Stimulated activated CD4-positive, alpha-beta T cell treated with anti-CD3 and anti-CD28 coated beads, TNF-alpha, amount 100 ng/mL, for 24 hours (primary cell): Measurements from ENCODE around the gene IGF1R.

Experiments
- DNase-seq, 3 experiments: peaks; one replicate each; pipeline ENCODE4 v3.0.0-alpha.2; 2020; ENCODE audit warnings: low read depth in 3 of 3

The IGF1R gene

DNA sequence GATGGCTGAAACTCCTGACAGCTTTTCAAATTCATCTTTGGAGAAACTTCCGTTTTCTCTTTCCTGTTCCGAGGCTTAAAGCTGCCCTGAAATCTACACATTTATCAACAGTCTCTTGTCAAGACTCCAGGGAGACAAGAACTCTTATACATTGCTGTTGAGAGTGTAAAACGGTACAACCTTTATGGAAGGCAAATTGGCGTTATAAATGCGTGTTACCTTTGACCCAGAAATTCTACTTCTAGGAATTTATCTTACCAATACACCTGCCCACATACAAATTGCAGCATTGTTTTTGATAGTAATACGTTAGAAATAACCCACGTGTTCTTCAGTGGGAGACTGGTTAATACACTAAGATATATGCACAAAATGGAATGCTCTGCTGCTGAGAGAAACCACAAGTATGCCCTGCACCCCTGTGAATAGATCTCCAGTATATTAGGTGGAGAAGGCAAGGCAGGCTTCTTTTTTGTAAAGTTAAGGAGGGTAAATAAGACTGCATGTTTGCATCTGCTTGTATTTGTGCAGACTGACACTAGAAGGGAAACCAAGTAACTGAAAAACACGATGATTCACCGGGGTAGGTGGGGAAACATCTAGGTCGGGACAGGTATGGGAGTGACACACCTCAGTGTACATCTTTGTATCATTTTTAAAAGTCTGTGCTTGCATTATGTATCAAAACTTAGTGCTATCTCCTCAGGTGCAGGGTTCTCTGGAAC lies 97.5 kb downstream of the IGF1R start:
- DNase-seq, result no peak

DNA sequence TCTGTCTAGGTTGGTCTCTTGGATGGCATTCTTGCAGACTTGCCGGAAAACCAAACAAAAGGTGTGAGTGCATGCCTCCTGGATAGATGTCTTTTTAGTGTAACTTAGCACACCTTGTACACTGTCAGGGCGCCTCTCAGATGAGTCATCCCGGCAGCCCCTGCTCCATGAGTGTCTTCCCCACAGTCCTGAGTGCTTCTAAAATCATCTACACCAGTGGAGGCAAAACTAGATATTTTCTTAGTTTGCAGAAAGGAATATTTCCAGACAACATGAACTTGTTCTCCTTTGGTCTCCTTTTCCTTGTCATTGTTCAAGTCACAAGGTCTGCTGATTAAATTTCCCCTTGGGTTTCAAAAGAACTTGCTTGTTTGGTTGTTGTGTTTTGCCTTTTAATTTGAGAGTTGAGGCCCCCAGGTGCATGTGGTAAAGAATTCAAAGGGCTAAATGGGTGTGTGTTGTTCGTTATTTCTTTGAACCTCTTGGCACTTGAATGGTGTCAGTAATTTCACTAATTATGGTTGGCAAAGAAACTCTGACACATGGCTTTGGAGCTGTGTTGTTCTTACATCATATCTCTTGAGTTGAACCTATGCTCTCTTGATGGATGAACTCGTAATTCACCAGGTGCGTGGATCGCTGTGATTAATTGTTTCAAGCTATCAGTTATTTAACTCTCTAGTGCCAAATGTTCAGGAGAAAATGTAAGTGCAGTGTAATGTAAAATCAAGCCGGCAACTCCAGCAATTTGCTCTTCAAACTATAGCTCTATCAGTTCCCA lies 98.2 kb downstream of the IGF1R start:
- no peak for DNase-seq

DNA sequence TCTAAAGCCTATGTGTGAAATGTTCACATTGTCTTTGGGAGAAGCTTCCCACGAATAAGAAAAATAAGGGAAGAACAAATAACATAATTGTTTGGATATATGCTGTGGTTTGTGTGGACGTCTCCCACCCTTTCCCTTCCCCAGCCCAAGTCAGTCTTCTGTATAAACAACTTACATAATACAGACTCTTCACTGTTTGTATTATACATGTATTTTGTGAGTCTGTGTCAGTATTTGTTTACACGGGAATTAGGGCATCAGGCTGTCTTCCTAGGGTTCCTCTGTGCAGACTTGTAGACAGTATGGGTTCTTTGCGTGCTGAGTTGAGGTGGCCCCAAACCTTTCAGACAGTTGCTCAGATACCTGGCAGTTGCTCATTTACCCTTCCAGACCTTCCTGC lies 103.4 kb downstream of the IGF1R start:
- no peak for DNase-seq

DNA sequence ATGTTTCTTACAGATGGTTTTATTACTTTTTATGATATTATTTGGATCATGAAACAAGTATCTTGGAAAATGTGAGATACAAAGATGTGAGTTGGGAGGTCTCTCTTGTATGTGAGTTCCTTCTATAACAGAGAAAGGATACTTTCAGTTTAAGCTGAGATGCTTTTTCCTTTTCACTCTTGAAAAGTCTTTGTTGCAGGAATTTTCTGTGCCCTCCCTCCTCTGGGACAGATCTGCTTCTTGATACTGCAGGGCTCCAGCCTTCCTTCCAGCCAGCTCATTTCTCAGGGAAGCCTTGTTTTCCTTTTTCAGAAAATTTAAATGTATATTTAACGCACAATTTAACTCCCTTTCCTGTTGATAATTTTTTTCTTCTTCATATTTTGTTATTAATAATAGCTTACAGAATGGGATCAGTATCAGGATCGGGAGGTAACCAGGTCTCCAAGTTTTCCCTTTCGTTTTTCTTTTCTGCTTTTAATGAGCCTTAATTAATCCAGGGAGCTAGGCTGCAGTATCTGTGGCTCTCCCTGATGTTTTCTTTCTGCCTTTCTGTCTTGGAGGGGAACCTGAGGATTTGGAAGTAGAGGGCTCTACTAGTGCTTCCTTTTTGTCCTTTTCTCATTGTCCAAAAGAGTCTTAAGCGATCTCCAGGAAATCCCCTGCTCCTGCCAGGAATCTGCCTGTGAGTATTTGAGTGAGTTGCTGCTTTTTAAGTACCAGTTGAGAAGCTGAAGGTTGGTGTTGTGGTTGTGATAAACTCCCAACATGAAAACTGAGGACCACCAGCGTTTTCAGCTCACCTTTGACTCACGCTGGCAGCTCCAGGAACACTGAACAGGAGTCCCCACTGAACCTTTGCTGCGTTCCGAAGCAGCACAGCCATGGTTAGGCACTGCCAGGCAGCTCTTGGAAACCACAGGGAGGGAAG lies 105.7 kb downstream of the IGF1R start:
- no peak for DNase-seq

DNA sequence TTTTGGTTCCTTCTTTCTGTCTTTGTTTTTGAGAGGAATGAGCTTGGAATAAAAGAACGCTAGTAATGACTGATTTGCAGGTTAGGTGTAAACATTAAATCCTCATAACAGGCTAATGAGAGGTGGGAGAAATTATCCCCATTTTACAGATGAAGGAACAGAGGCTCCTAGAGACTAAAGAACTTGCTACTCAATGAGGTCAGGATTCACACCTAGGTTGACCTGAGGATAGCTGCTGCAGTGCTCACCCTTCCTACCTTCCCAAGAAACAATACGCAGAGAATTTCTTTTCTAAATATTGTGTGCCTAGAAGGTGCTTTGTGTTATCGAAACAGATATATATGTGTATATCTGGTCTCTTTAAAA lies 106.3 kb downstream of the IGF1R start:
- DNase-seq, result no peak

DNA sequence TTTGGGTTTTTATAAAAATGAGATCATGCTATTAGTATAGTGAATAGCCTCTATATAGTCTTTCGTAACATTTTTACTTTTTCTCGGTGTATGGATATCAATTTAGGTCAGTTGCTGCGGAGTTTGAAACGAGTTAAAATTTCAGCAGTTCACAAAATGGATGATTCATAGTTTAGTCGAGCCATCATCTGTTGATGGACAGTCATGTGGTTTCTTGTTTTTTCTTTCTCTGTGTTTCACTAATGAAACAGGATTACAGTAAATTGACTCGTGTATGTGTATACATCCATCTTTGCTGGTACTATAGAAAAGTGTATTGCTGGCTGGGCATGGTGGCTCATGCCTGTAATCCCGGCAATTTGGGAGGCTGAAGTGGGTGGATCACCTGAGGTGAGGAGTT lies 106.8 kb downstream of the IGF1R start:
- no peak for DNase-seq

DNA sequence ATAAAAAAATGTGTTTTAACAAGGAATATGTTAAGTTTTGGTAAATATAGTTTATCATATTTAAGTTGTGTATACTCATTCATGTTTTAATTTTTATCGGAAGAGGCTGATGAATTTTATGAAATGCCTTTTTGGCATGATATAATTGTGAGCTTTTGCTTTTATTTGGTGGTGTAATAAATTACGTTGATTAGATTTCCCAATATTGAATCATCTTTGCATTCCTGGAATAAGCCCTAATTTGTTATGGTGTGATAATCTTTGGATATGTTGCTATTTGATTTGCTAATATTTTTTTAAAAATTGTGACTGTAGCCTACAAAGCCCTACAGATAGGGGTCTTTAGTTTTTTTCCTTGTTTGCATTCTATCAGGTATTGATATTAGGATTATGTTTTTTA lies 107.4 kb downstream of the IGF1R start:
- no peak for DNase-seq

DNA sequence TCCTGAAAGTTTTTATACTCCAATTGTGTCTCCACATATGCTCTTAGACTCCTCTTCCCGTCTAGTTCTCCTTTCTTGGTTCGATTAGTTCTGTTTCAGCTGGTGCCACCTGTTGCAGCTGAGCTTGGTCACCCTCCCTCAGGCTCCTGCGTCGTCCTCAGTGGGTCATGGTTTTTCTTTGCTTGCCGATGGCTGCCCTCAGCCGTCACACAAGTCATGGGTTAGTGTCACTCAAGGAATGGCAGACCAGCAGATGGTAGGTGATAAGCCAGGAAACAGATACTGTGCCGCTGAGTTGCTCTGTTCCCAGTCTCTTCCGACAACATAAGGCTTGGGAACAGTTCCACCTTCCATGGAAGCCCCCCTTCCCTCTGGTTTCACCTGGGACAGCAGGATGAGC lies 109.9 kb downstream of the IGF1R start:
- no peak for DNase-seq

DNA sequence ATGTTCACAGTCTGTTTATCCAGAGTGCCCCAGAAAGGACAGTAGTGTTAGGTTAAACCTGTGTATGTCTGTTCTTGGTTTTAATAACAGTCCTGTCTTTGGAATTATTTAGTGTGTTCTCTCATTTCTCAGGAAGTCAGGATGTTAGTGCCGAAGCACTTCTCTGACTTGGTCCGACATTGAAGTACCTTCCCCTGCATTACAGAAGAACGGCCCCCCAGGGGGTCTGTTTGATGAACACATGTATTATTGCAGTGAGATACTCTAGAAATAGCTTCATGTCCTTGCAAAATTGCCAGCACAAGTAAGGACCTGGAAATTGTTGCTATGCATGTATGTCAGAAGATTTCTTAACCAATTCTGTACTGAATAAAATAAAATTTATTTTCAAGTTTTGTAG lies 110.9 kb downstream of the IGF1R start:
- no peak for DNase-seq

DNA sequence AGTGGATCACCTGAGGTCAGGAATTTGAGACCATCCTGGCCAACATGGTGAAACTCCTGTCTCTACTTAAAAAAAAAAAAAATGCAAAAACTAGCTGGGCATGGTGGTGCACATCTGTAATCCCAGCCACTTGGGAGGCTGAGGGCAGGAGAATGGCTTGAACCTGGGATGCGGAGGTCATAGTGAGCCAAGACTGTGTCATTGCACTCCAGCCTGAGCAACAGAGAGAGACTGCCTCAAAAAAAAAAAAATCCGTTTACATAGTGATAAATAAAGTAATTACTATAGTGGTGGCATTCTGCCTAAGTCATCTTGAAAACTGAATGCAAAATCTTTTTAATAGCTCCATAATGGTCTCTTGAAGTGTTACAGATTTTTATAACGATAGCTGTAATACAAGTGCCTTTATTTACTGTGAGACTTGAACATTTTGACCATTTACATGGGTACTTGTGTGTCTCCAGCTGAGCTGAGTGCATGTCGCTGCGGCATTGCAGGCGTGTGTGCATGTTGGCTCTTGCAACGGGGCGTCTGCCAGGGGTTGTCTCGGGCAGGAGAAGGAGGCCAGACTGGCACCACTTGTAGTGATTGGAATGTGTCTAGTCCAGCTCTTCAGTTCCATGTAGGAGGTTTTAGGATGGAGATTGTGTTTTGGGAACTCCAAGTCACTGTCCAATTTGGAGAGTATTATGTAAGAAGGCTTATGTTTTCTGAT lies 111.9 kb downstream of the IGF1R start:
- no peak for DNase-seq

DNA sequence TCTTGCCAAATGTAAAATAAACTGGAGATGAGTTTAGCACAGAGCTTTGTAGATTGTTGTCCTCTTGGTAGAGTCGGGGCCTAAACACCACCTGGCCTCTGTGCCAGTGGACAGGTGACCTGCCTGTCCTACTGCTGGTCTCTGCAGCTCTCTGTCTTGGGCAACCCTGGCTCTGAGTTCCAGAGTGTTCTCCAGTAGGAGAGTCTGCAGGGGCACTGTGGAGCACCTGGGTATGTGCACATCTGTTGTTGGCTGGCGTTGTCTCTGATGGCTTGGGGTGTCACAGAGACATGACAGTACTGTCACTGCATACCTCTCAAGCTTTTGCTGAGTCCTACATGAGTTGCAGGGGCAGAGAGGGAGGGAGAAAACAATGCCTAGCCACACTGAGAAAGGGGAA lies 112.6 kb downstream of the IGF1R start:
- no peak for DNase-seq

DNA sequence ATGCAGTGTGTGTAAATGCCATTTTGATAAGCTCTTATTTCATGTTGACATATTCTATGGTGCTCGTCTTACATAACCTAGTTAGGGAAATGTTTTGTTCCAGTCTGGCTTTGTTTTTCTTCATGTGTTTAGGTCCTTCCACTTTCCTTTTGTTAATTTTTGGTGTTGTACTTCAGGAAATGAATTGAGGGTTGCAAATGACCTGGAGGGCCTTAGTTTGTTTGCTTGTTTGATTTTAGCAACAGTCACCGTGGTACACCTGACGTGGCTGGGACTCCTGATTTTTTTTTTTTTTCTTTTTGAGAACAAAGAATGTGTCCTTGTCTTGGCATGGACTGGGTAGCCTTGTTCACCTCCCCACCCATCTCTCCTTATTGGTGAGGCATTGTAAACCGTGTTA lies 114.8 kb downstream of the IGF1R start:
- no peak for DNase-seq

DNA sequence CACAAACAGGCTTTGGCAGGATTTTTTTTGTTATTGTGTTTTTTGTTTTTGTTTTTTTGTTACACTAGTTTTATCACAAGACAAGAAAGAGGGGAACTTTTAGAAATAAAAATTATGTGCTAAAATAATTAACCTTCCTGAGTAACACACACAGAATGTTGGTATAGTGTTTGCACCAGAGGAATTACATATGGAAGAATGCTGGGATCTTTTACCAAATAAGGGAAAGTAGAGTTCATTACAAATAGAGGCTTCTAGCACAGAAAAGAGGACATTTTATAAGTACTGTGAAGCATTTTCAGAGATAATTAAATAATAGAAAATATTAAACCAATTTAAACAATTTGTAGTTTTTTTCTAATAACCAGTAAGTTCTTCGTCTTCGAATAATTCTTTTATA lies 116.0 kb downstream of the IGF1R start:
- no peak for DNase-seq

DNA sequence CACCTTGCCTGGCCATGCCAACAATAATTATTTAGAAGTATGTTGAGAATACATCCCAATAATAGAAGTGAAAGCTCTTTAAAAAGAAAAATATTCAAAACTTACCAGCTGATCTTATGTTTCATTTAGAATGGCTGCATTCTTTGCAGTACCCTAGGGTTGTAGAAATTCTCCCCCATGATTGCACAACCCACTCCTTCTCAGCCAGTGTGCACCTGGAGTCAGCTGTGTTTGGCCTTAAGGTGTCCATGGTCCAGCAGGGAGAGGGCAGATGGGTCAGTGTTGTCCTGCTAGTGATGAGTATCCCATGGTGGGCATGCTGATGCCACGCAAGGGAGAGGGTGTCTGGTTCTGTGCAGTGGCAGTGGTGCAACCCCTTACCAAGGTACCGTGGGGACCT lies 117.3 kb downstream of the IGF1R start:
- DNase-seq, result no peak

DNA sequence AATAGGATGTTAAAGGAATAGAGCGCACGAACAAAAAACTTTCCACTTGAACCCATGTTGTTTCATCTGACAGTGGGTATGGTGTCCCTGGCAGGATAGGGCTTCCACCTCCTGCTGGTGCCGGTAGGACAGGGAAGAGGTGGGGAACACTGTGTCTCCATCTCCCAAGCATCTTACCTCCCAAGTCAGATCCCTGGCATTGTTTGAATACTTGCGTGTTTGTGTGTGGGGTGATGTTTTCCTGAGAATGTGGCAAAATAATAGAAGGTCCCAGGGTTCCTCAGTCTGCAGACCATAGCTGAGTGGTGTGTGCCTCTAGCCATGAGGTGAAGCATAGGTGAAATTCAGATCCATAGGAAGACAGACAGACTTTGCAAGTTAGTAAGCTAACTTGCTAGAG lies 119.4 kb downstream of the IGF1R start:
- DNase-seq, result no peak

DNA sequence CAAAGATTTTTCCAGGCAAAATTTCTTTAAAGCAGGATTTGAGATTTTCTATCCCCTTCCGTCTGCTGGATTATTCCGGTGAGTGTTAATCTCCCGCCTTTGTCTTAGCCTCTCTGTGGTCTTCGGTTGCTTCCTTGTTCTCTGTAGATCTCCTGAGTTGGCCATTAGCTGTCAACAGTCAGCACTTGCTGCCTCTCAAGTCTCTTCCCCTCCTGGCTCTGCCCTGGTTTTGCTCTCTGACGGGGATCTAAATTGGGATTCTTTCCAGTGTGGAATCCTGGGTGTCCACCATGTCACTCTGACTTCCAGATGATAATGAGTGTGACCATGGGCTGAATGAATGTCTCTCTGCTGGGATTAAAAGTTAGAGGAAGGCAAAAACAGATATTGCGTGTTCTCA lies 121.5 kb downstream of the IGF1R start:
- DNase-seq, result no peak

DNA sequence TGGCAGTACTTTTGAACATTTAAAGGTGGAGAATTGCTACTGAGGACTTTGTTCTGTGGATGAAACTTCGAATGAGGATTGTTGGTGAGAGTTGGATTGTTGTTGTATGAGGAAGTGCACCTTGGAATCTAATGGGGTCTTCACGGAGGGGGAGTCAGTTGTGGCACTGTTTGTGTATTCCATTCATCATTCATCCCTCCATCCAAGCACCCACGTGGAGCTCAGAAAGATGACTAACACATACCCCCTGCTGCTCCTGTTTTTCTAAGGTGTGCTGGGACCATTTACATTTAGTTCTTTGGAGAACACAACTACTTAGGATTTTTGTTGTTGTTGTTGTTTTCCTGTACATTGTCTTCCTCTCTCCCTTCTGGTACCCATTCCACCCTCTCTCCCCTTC lies 122.6 kb downstream of the IGF1R start:
- no peak for DNase-seq

DNA sequence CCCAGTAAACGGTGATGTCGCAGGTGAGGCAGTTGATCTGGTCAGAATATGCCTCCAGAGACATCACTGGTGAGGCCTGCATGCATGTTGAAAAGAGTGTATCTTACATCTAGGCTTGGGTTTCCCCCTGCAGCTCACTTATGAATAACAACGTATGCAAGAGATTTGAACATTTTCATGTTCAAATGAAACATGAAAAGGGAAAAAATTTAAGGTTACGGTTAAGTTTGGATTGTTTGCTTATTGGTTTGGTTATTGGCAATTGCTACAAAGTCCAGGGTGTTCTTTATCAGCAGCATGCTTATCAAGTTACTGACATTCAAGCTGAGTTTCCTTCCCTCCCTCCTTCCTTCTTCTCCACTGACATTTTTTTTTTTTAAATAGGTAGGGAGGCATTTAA lies 123.2 kb downstream of the IGF1R start:
- no peak for DNase-seq

DNA sequence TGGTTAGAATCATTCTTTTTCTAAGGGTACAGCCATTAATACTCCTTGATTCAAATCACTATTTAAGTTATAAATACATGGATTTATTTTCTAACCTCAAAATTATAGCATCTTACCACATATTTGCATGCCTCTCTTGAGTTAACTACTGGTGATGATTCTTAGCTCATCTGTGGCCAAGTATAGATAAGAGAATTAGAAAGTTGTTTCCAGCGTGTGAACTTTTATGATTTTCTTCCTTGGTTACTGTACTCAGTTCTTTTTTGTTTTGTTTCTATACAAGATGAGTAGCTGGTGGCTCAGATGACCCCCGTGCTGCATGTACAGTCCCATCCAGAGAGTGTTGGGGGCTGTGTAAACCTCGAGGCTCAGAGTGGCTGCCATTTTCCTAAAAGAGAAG lies 124.6 kb downstream of the IGF1R start:
- no peak for DNase-seq

DNA sequence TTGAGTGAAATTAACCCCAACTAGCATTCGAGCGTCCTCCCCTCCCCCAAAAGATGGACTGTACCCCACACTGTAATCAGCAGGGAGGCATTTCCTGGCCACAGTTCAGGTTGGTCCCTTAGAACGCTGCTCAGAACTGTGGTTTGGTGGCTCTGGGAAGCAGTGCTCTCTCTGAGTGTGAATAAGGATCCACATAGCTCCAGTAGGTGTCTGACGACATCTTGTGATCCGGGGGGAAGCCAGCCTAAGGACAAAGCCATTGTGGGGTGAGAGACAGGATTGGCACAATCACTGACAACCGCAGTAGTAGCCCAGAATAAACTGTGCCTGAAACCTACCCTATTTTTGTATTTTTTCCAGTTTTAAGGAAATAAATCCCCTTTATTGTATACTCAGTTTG lies 125.3 kb downstream of the IGF1R start:
- no peak for DNase-seq

DNA sequence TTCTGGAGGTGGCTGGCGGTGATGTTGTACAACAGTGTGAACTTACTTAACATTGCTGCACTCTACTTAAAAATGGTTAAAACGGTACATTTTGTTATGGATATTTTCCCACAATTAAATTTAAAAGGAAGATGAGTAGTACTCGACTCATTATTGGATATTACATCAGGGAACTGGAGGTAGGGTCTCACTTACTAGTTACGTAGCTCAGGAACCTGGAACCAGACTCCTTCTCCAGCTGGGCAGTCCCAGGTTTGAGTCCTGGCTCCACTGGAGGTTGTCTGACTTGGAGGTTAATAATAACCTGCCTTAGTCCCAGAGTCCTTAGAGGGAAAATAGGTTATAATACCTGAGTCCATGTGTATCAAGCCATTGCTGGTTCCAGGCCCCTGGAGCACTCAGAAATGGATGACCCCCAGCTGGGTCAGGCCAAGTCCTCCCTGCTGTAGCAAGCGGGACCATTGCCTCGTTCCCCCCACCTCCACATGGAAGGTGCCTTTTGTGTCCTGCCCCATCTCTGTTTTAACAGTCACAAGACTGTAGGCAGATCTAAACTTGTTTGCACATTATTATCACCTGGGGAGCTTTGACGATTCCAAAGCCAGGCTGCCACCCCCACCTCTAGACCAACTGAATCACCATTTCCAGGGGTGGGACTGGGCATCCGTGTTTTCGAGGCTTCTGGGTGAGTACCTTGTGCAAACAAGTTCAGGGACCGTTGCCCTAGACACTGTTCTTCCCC lies 126.6 kb downstream of the IGF1R start:
- DNase-seq, result no peak
